Endodermal cell (in vitro differentiated cells): Measurements from ENCODE around the gene ABLIM1. TPM values are rescaled to one million over a fixed set of nuclear protein-coding genes. Genes with fewer than 3 reads are reported as not detected.

Source experiments
- DNase-seq: peaks from one replicate; pipeline ENCODE4 v3.0.0-alpha.2; 2017
- H3K27ac ChIP-seq: 2 replicates; pipeline ENCODE4 v1.5.1; 2013; ENCODE audit warnings: mild to moderate bottlenecking, low read depth, low read length, moderate library complexity
- H3K27me3 ChIP-seq: 2 replicates; pipeline ENCODE4 v1.6.1; 2013; ENCODE audit warnings: mild to moderate bottlenecking, low read length, moderate library complexity; ENCODE audit not compliant: insufficient read depth, control insufficient read depth, poor library complexity, severe bottlenecking
- H3K36me3 ChIP-seq: 2 replicates; pipeline ENCODE4 v1.7.0; 2013; ENCODE audit warnings: mild to moderate bottlenecking, low read length, moderate library complexity; ENCODE audit not compliant: control insufficient read depth, insufficient read depth
- H3K4me1 ChIP-seq: one replicate; pipeline ENCODE4 v1.7.0; 2013; ENCODE audit warnings: low read length; ENCODE audit not compliant: control insufficient read depth, insufficient read depth
- H3K4me3 ChIP-seq: 2 replicates; pipeline ENCODE4 v1.5.1; 2013; ENCODE audit warnings: mild to moderate bottlenecking, low read length, moderate library complexity
- H3K9ac ChIP-seq: 2 replicates; pipeline ENCODE4 v1.6.1; 2013; ENCODE audit warnings: mild to moderate bottlenecking, low read length, moderate library complexity; ENCODE audit not compliant: poor library complexity, severe bottlenecking; ENCODE audit errors: extremely low read depth
- H3K9me3 ChIP-seq: 2 replicates; pipeline ENCODE4 v1.6.1; 2013; ENCODE audit warnings: mild to moderate bottlenecking, low read length, moderate library complexity; ENCODE audit not compliant: control insufficient read depth
- H3K27ac Mint-ChIP-seq: 2 replicates; pipeline ENCODE4 v1.8.0; 2020; ENCODE audit warnings: mixed read lengths
- H3K27me3 Mint-ChIP-seq: 2 replicates; pipeline ENCODE4 v1.8.0; 2021; ENCODE audit warnings: mild to moderate bottlenecking, mixed read lengths; ENCODE audit not compliant: insufficient read depth
- H3K36me3 Mint-ChIP-seq: 2 replicates; pipeline ENCODE4 v1.8.0; 2020; ENCODE audit warnings: low read depth, mixed read lengths
- H3K4me1 Mint-ChIP-seq: 2 replicates; pipeline ENCODE4 v1.8.0; 2020; ENCODE audit warnings: mixed read lengths
- H3K4me3 Mint-ChIP-seq: 2 replicates; pipeline ENCODE4 v1.8.0; 2020; ENCODE audit warnings: mild to moderate bottlenecking, moderate library complexity, mixed read lengths
- H3K9me3 Mint-ChIP-seq: 2 replicates; pipeline ENCODE4 v1.8.0; 2020; ENCODE audit warnings: mild to moderate bottlenecking, mixed read lengths
- WGBS, 2 experiments: methylation state at CpG; one replicate each; pipeline versions ENCODE4 v1.1.5 to v1.1.7; 2013; ENCODE audit warnings: missing lambda C conversion rate in 2 of 2, mixed read lengths in 1 of 2; ENCODE audit not compliant: insufficient coverage in 1 of 2, insufficient read length in 1 of 2; 5-methylcytosine and 5-hydroxymethylcytosine counted together
- total RNA-seq, 2 donors: library from RNA; stranded (reverse); fragmentation: NEBNext Ultra II Directional in 1 of 2; extraction: Animal tissue kit (Norgen Biotek cat#: 25700) in 1 of 2; gene quantifications; 2 replicates in 1 of 2; 3 replicates in 1 of 2; pipeline ENCODE4 v1.2.1, GENCODE V29; 2021
- TF ChIP-seq, protein P1 (sequence below): fragments of 200-600 bp; sonication (generic); conservative IDR thresholded peaks from 2 replicates; pipeline ENCODE4 v1.5.0; 2021; ENCODE audit warnings: antibody characterized with exemption, mild to moderate bottlenecking

ABLIM1 gene
- total RNA-seq, 2 donors from 2014 or later = 39.3 to 49.3 TPM

- H3K27ac ChIP-seq = no peak overlapping the region
- Mint-ChIP-seq H3K27ac (no peak overlapping the region), H3K27me3 (no peaks in the 10 kb centered on the region), H3K9me3 (no peaks in the 10 kb centered on the region), H3K4me1 (peaks cover 13% of the 10 kb centered on the region), H3K4me3 (no peak overlapping the region), H3K36me3 (peaks cover 5% of the 10 kb centered on the region)
- TF ChIP-seq, protein P1, sequence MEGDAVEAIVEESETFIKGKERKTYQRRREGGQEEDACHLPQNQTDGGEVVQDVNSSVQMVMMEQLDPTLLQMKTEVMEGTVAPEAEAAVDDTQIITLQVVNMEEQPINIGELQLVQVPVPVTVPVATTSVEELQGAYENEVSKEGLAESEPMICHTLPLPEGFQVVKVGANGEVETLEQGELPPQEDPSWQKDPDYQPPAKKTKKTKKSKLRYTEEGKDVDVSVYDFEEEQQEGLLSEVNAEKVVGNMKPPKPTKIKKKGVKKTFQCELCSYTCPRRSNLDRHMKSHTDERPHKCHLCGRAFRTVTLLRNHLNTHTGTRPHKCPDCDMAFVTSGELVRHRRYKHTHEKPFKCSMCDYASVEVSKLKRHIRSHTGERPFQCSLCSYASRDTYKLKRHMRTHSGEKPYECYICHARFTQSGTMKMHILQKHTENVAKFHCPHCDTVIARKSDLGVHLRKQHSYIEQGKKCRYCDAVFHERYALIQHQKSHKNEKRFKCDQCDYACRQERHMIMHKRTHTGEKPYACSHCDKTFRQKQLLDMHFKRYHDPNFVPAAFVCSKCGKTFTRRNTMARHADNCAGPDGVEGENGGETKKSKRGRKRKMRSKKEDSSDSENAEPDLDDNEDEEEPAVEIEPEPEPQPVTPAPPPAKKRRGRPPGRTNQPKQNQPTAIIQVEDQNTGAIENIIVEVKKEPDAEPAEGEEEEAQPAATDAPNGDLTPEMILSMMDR = no peak
- no peak overlapping the region for H3K4me3 ChIP-seq
- H3K4me1 ChIP-seq = no peaks in the 10 kb centered on the region
- DNase-seq = no peak
- no peaks in the 10 kb centered on the region for H3K9me3 ChIP-seq
- H3K9ac ChIP-seq = no peak overlapping the region
- H3K27me3 ChIP-seq = no peaks in the 10 kb centered on the region
- 77 to 92% methylated on average over 2 to 4 of the region's 4 CpGs for WGBS, 2 experiments
- peaks cover 6% of the 10 kb centered on the region for H3K36me3 ChIP-seq
Observed at GRCh38 chr10:114492351-114493037, 165.6 kb downstream of the ABLIM1 start.

- peak overlapping the region; percentile 9 for H3K27ac Mint-ChIP-seq
- no peak overlapping the region for H3K27ac ChIP-seq
- TF ChIP-seq, protein P1 = no peak
- 88 to 90% methylated on average over 4 of the region's 4 CpGs for WGBS, 2 experiments
- peaks cover 13% of the 10 kb centered on the region for H3K4me1 Mint-ChIP-seq
- H3K36me3 ChIP-seq = peaks cover 6% of the 10 kb centered on the region
- no peaks in the 10 kb centered on the region for H3K27me3 ChIP-seq
- no peak overlapping the region for H3K4me3 ChIP-seq
- DNase-seq = no peak
- H3K4me3 Mint-ChIP-seq = no peak overlapping the region
- no peaks in the 10 kb centered on the region for H3K9me3 ChIP-seq
- H3K27me3 Mint-ChIP-seq = no peaks in the 10 kb centered on the region
- no peaks in the 10 kb centered on the region for H3K9me3 Mint-ChIP-seq
- no peaks in the 10 kb centered on the region for H3K4me1 ChIP-seq
- H3K36me3 Mint-ChIP-seq = peaks cover 5% of the 10 kb centered on the region
- no peak overlapping the region for H3K9ac ChIP-seq
Observed at GRCh38 chr10:114491933-114492332, 166.1 kb downstream of the ABLIM1 start.

- Mint-ChIP-seq H3K27ac (peak overlapping the region; percentile 9), H3K27me3 (no peaks in the 10 kb centered on the region), H3K4me3 (no peak overlapping the region), H3K9me3 (no peaks in the 10 kb centered on the region), H3K36me3 (peaks cover 5% of the 10 kb centered on the region), H3K4me1 (peaks cover 13% of the 10 kb centered on the region)
- no peak overlapping the region for H3K27ac ChIP-seq
- H3K36me3 ChIP-seq = peaks cover 6% of the 10 kb centered on the region
- H3K9me3 ChIP-seq = no peaks in the 10 kb centered on the region
- H3K9ac ChIP-seq = no peak overlapping the region
- WGBS, 2 experiments = 76 to 91% methylated on average over 3 of the region's 3 CpGs
- H3K27me3 ChIP-seq = no peaks in the 10 kb centered on the region
- no peak overlapping the region for H3K4me3 ChIP-seq
- H3K4me1 ChIP-seq = no peaks in the 10 kb centered on the region
- no peak for DNase-seq
- TF ChIP-seq, protein P1 = no peak
Observed at GRCh38 chr10:114491419-114491818, 166.7 kb downstream of the ABLIM1 start.
